UCSD-AML1 (cell line): Measurements from ENCODE around the gene KRT86.
A peak's percentile ranks its signal among the peaks of the same experiment; 100 is the strongest.
"Not testable (repeated sequence)": the region's sequence is repeated elsewhere in the genome, so short reads cannot be mapped to it uniquely, and the experiment has no call there.

Experiments
- DNase-seq: peaks from one replicate; lab custom pipeline; 2025; ENCODE audit not compliant: unreplicated experiment; lab: John Stamatoyannopoulos, UW

The KRT86 gene

DNA sequence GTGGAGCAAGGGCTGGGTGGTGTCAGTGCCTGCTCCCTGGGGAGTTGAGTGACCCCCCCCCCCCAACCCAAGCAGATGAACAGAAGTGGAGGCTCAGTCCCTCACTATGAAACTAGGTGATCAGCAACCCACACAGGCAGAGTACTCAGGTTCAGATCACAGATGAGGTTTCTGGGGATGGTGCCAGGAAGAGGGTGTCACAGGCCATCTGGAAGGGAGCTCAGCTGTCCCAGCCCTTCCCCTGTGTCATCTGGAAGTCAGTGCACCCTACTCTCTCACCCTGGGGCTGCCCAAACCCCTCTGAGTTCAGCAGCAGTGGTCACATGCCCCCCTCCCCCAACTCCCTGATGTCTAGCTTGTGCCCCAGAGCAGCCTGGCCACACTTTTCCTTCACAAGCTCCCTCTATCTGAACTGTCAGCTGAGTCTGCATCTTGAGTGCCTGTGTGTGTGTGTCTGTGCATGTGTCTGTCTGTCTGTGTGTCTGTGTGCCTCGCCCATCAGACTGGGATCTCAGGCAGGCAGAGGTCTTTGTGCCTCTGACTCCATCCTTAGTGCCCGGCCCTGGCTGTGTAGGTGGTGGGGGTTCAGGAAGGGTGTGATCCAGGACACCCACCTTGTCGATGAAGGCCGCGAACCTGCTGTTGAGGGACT is 16.2 kb downstream of the KRT86 start:
- not testable (repeated sequence) for DNase-seq

DNA sequence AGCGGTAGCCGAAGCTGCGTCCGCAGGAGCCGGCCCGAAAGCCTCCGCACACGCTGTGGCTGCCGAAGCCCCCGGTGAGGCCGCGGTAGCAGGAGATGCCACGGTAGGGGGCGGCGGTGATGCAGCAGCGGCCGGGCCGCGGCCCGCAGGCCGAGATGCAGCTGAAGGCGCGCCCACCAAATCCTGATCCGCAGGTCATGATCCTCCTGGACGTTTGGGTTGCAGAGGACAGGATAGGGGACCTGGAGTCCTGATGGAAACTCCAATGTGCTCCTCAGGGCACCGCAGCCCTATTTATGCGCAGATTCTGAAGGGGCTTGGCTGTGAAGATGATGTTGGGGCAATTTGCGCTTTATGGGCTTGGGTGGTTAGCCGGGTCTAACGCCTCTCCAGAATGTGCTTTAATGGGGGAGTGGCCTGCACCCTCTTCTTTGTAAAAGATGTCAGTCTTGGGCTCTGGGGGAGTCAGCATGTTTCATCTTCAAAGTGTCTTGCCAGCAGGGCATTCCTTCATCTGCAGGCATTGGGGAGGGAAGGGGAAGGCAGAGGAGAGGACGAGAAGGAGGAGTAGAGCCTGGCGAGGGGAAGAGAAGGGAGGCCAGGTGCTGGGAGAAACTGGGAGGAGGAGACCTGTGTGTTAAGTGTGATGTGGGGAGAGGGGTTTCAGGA is 17.0 kb downstream of the KRT86 start, which contains the start of gene KRT81:
TSS of gene KRT81 (minus strand) at position 268 of the 669 bp plus-strand sequence. CDS start at position 199, 69 bp downstream.
- DNase-seq, result no peak

GRCh38 chr12:52293926-52294325 is 19.5 kb downstream of the KRT86 start:
- no peak for DNase-seq

GRCh38 chr12:52294803-52295202 is 20.4 kb downstream of the KRT86 start:
- DNase-seq, result no peak

DNA sequence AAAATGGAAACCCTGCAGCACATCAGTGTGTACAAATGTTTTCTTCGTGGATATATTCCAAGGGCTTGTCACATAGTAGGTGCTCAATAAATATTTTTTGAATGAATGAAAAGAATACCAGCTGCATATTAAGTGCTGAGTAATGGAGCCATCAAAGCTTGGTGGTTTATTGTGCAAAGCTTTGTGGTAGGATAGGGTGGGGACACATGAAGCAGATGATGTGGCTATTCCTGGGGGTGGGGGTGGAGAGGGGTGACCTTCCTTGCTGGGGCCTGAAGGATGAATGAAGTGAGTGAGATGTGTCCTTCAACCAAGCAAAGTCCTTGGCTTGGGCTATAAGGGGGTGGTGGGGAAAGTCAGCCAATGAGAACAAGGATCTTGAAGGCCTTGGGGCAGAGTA is 21.2 kb downstream of the KRT86 start:
- no peak for DNase-seq

DNA sequence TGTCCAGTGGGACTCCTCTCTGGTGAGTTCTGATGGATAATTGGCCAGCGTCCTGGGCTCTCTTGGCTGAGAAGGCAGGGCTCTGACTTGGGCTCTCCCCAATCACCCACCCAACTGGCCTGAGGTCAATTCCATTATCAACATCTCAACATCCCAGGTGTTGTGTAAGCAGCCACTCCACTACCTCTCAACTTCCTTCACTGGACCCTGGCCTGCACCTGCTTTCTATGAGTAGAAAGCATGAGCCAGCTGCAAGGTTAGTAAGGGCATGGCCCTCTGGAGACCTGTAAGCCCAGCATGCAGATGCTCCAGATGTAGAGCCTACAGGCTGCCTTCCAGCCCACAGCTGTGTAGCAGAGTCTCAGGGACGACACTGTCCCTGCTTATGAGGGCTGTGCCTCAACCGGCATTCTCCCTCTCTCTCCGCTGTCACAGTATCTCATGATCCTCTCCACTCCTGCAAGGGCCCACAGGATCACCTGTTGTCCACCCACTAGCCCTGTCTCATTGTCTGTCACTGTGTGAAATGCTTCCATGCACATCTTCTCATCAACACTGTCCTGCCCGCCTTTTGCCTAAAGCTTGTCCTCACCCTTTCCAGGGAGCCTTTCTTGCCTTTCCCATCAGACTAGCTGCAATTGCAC is 22.2 kb downstream of the KRT86 start:
- DNase-seq, result no peak

GRCh38 chr12:52298677-52299190 is 24.3 kb downstream of the KRT86 start:
- DNase-seq, result no peak

DNA sequence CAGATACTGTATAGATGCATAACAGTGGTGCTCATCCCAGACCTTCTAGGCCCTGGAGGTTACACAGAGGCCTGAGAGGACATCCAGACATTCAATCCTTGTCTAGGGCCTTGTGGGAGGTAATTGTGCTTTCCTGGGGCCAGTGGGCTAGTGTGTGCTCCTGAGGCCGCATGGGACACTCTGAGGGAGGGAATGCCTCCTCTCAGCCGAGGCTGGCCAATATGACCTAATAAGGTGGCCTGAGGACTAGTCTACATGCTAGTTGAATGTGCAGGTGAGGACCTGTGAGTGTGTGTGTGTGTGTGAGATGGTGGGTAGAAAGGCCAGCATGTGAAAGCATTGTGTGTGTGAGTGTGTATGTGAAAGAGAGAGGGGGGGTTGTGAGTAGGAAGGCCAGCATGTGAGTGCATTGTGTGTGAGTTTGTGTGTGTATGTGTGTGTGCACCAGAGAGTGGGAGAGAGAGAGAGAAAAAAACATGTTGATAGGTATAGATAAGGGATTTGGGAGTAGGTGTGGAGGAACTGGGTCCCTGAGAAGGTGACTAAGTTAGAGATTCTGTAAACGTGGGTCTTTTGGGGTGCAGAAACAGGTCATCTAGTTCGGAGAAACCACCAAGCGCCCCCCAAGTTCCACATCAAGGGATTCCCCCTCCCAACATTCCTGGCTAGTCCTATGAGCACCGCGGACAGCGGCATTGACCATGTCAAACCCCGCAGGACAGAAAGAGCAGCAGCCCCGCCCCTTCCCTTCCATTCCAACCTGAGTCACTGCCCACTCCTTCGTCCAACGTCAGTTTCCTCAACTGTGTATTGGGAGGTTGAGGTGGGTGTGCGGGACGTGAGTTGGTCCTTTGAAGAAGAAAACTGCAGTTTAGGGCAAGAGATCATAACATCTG is 26.6 kb downstream of the KRT86 start:
- no peak for DNase-seq

- DNase-seq, result not testable (repeated sequence)
Measured at GRCh38 chr12:52301721-52302120, 27.3 kb downstream of the KRT86 start.

DNA sequence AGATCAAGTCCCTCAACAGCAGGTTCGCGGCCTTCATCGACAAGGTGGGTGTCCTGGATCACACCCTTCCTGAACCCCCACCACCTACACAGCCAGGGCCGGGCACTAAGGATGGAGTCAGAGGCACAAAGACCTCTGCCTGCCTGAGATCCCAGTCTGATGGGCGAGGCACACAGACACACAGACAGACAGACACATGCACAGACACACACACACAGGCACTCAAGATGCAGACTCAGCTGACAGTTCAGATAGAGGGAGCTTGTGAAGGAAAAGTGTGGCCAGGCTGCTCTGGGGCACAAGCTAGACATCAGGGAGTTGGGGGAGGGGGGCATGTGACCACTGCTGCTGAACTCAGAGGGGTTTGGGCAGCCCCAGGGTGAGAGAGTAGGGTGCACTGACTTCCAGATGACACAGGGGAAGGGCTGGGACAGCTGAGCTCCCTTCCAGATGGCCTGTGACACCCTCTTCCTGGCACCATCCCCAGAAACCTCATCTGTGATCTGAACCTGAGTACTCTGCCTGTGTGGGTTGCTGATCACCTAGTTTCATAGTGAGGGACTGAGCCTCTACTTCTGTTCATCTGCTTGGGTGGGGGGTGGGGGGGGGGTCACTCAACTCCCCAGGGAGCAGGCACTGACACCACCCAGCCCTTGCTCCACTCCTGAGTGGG is 27.9 kb downstream of the KRT86 start:
- not testable (repeated sequence) for DNase-seq

GRCh38 chr12:52304941-52305411 is 30.5 kb downstream of the KRT86 start:
- peak; percentile 83 for DNase-seq

GRCh38 chr12:52305921-52306705 is 31.7 kb downstream of the KRT86 start:
- peak; percentile 37 for DNase-seq

DNA sequence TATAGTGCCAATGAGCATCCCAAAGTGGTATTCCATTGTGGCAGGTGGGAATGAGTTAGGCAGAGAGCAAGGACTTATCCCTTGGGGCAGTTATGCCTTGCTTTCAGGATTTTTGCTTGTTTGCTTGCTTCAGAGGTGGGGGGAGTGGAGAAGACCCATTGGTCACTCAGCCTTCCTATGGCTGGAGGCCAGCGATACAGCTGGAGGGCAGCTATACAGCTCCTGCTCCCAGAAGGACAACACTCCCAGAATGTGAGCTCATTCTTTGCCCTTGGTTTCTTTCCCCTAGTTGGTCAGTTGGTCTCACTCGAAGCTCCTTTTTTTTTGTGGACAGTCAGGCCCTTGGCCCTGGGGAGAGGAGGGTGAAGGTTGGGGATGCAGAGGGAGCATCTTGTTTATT is 32.3 kb downstream of the KRT86 start:
- no peak for DNase-seq

DNA sequence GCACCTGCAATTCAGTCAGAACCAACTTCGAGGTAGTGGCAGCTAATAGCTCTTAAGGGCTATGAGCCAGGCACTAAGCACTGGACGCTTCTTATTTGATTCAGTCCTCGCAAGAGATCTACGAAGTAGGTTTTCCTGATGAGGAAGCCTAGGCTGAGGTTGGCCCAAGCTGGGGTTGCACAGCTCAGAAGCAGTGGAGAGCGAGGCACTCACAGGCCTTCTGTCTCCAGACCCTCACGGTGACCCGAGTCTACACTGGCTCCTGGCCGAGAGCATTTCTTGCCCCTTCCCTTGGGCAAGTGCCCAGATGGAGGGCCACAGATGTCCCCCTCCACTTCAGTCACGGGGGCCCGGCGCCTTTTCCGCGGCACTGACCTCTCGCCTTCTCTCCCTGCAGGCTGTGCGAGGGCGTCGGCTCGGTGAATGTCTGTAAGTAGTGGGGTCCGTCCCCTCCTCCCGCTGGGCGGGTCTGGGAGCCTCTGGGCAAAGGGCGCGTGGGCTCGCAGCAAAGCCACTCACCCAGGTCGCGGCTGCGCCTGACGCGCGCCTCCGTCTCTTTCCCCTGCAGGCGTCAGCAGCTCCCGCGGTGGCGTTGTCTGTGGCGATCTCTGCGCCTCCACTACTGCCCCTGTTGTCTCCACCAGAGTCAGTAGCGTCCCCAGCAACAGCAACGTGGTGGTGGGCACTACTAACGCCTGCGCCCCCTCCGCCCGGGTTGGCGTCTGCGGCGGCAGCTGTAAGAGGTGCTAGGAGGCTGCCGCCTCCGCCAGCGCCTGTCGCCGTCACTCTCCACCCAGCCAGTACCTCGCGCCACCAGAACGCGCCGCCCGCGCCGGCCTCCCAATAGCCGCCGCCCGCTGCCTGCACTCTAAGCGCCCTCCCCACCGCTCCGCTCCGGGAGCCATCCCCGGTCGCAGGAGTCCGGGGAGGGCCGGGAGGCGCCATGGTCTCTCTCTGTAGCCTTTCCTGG is 33.7 kb downstream of the KRT86 start:
- DNase-seq, result no peak

- DNase-seq, result no peak
Measured at GRCh38 chr12:52308806-52309425, 34.5 kb downstream of the KRT86 start.

- no peak for DNase-seq
Measured at GRCh38 chr12:52310622-52311284, 36.3 kb downstream of the KRT86 start.

DNA sequence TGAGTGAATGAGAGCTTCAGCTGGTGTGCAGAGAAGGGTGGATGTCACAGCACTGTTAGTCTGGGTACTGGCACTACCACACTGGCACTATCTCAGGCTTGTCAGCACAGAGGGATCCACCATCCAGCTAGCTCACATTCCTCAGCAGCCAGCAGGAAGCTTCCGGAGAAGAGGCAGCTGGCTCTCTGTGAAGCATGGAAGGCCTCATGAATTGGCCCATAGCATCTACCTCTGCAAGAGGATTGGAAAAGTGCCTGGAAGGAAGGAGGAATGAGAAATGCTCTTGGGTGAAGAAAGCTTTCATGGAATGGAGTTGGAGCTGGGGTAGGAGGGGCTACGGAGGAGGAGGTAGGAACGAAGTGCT is 36.8 kb downstream of the KRT86 start:
- DNase-seq, result no peak
